Measurements from ENCODE around the gene LARGE1. TPM values are rescaled to one million over a fixed set of nuclear protein-coding genes. Genes with fewer than 3 reads are reported as not detected.

The LARGE1 gene
- total and polyA plus RNA-seq, 2 of the 8 experiments (the other 6 are each of a cell fraction or from before 2014, with no cell fraction given), result 43.7 to 83.0 TPM

DNA sequence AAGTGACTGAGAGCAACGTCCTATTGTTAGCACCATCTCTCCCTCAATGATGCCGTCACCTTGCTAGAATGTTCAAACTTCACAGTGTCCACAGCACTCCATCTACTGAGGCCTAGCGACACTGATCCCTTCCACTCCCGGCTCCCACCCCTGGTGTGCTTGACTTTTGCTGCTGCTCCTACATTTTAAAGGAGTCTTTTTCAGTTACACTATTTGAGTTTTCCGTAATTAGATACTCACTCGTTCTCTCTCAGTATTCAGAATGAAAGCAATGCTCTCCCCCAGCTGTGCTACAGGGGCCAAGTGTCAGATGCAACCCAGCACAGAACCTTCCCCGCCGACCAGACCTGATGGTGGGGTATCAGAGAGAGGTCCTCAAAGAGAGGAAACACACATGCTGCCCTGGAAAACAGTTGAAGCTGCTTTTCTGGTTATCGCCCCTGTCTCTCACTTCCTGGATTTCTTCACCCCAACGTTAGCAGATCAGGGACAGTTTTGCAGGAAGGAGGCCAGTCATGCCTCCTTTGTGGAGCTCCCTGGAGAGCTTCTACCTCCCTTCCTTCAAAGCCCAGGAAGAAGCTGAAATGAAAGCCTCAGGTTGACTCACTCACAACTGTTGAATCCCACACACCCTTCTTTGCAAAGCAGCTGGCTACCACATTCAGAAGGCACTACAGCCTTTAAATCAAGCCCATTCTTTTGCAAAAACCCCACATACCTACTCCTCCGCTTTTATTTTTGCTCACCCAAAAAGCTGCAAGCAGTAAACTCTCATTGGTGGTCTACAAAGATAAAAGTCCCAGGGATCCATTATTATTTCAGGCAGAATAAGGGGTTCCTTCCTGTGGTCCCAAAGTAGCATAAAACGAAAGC lies 23.5 kb downstream of the LARGE1 start (continued):
- TF ChIP-seq, protein P1, sequence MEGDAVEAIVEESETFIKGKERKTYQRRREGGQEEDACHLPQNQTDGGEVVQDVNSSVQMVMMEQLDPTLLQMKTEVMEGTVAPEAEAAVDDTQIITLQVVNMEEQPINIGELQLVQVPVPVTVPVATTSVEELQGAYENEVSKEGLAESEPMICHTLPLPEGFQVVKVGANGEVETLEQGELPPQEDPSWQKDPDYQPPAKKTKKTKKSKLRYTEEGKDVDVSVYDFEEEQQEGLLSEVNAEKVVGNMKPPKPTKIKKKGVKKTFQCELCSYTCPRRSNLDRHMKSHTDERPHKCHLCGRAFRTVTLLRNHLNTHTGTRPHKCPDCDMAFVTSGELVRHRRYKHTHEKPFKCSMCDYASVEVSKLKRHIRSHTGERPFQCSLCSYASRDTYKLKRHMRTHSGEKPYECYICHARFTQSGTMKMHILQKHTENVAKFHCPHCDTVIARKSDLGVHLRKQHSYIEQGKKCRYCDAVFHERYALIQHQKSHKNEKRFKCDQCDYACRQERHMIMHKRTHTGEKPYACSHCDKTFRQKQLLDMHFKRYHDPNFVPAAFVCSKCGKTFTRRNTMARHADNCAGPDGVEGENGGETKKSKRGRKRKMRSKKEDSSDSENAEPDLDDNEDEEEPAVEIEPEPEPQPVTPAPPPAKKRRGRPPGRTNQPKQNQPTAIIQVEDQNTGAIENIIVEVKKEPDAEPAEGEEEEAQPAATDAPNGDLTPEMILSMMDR (IDR thresholded peaks at IDR 0.05; ENCODE audit: control extremely low read depth in 1 of 3, insufficient read depth in 1 of 3, low read depth in 1 of 3, low read length in 3 of 3), result no peak
- TF ChIP-seq ZNF274 (IDR thresholded peaks at IDR 0.05; ENCODE audit: borderline replicate concordance, extremely low read depth, low read length) (no peak), POLR2A (IDR thresholded peaks at IDR 0.05; ENCODE audit: control extremely low read depth in 1 of 2, low read depth in 2 of 2, low read length in 2 of 2) (peak in 1 of 2 experiments; percentile 45; a peak in 2 of 3 replicates)
